GM12891 (cell line): ENCODE results near the gene ADIG.

ENCODE experiments used
- PAX5 ChIP-seq: IDR thresholded peaks from 2 replicates; pipeline ENCODE4 v1.6.1; 2011; ENCODE audit warnings: low read length, moderate library complexity, mild to moderate bottlenecking; ENCODE audit not compliant: insufficient read depth, severe bottlenecking
- POLR2A ChIP-seq: IDR thresholded peaks from 2 replicates; pipeline ENCODE4 v1.6.1; 2011; ENCODE audit warnings: low read depth, low read length, control low read depth
- POLR2AphosphoS5 ChIP-seq: IDR thresholded peaks from 2 replicates; pipeline ENCODE4 v1.6.1; 2011; ENCODE audit warnings: low read depth, low read length, control low read depth
- POU2F2 ChIP-seq: IDR thresholded peaks from 2 replicates; pipeline ENCODE4 v1.6.1; 2011; ENCODE audit warnings: low read depth, mild to moderate bottlenecking, control low read depth, low read length, moderate library complexity
- SPI1 ChIP-seq: IDR thresholded peaks from 2 replicates; pipeline ENCODE4 v1.6.1; 2011; ENCODE audit warnings: low read depth, low read length, control low read depth
- TAF1 ChIP-seq: IDR thresholded peaks from 2 replicates; pipeline ENCODE4 v1.6.1; 2011; ENCODE audit warnings: low read depth, low read length, control low read depth

DNA sequence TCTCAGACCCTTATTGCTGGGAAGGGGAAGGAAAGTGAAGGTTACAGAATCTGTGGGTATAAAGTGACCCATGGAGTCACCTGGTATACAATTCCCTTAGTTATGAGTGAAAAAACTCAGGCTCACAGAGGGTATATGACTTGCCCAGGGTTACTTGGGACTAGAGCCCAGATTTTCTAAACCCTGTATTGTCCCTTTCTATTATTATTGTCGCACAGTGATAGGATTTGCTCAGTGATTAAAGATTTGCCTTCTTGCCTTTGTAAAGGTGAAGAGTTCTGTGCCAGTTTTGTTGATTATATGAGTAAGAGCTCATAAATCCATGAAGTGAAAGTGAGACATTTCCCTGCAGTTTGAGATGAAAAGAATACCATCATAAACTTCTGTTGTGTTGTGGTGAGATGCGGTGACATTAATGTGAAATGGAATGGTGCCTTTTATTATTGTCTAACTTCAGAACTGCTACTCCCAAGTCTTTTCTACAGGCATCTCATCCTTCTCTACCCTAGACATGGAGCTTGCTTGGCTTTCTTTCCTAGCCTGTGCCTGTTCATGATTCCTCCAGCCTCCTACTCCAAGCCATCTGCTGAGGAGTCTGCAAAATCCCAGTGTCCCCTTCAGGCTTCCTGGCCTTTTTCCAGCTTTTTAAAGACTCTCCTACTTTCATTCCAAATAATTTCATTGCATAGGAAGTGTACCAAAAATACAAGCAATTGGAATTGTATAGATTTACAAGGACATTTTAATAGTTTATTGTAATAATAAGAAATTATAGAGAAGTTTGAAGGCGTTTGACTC, 33.5 kb upstream of the ADIG start:
- TF ChIP-seq POLR2AphosphoS5 (no peak), POLR2A (no peak), SPI1 (no peak), POU2F2 (no peak), TAF1 (no peak), PAX5 (no peak)
